A549 (cell line): ENCODE results near the gene VIPR2.

Experiments
- CEBPB ChIP-seq, 2 experiments: fragments of >200 bp in 1 of 2; sonication (Bioruptor Twin) in 1 of 2; formaldehyde crosslinking in 1 of 2; IDR thresholded peaks; 2 replicates each; pipeline ENCODE4 v1.6.1; 2012 to 2016
- CTCF ChIP-seq: fragments of >200 bp; sonication (Bioruptor Twin); formaldehyde crosslinking; IDR thresholded peaks from 3 replicates; pipeline ENCODE4 v1.5.1; 2016
- EHMT2 ChIP-seq: fragments of 200-600 bp; sonication (generic); IDR thresholded peaks from 2 replicates; pipeline ENCODE4 v1.6.1; 2016; ENCODE audit warnings: antibody characterized with exemption, low read depth, mild to moderate bottlenecking, moderate library complexity
- EP300 ChIP-seq, 2 experiments: fragments of >200 bp; sonication (Bioruptor Twin); formaldehyde crosslinking; IDR thresholded peaks; 2 replicates in 1 of 2; 3 replicates in 1 of 2; pipeline ENCODE4 v1.6.1; 2016 to 2017
- HEYL ChIP-seq: fragments of 250-450 bp; sonication (Bioruptor Pico); IDR thresholded peaks from 2 replicates; pipeline ENCODE4 v1.8.0; 2021; ENCODE audit warnings: mild to moderate bottlenecking, moderate library complexity
- HOXA7 ChIP-seq: fragments of 250-450 bp; sonication (Bioruptor Pico); IDR thresholded peaks from 2 replicates; pipeline ENCODE4 v1.5.0; 2020; ENCODE audit warnings: mild to moderate bottlenecking, moderate library complexity
- JUN ChIP-seq, 2 experiments: fragments of >200 bp; sonication (Bioruptor Twin); formaldehyde crosslinking; IDR thresholded peaks; 2 replicates in 1 of 2; 3 replicates in 1 of 2; pipeline ENCODE4 v1.6.1; 2016 to 2017
- POLR2A ChIP-seq: IDR thresholded peaks from 2 replicates; pipeline ENCODE4 v1.6.1; 2012; ENCODE audit warnings: mild to moderate bottlenecking, low read length
- RCOR1 ChIP-seq: fragments of 150-350 bp; IDR thresholded peaks from 2 replicates; pipeline ENCODE4 v1.6.1; 2014; ENCODE audit warnings: antibody characterized with exemption, low read length, low read depth
- REST ChIP-seq: fragments of 200-600 bp; sonication (generic); IDR thresholded peaks from 2 replicates; pipeline ENCODE4 v1.6.1; 2016; ENCODE audit warnings: antibody characterized with exemption, mild to moderate bottlenecking, moderate library complexity
- RFX5 ChIP-seq: fragments of 450-650 bp; IDR thresholded peaks from 2 replicates; pipeline ENCODE4 v1.7.1; 2014; ENCODE audit warnings: antibody characterized with exemption, mild to moderate bottlenecking, moderate library complexity
- SMC3 ChIP-seq: fragments of >200 bp; sonication (Bioruptor Twin); formaldehyde crosslinking; IDR thresholded peaks from 3 replicates; pipeline ENCODE4 v1.6.1; 2018; ENCODE audit warnings: inconsistent platforms
- SREBF2 ChIP-seq: fragments of 450-650 bp; IDR thresholded peaks from 2 replicates; pipeline ENCODE4 v1.6.1; 2014; ENCODE audit warnings: mild to moderate bottlenecking, moderate library complexity
- USF2 ChIP-seq: fragments of 450-650 bp; IDR thresholded peaks from 2 replicates; pipeline ENCODE4 v1.6.1; 2014; ENCODE audit warnings: antibody characterized with exemption

GRCh38 chr7:159088016-159088865 is 56.4 kb downstream of the VIPR2 start:
- TF ChIP-seq HOXA7 (CRISPR knock-in tag) (no peak), REST (no peak), CTCF (no peak), EP300 (IDR thresholded peaks at IDR 0.05) (no peak), CEBPB (IDR thresholded peaks at IDR 0.05) (no peak), POLR2A (no peak), JUN (IDR thresholded peaks at IDR 0.05) (no peak), SMC3 (no peak), USF2 (no peak), EHMT2 (no peak), RFX5 (no peak), HEYL (CRISPR knock-in tag) (no peak), SREBF2 (no peak), RCOR1 (no peak)
